Measurements from ENCODE around the gene DUS4L.

- TF ChIP-seq CTCF (IDR thresholded peaks at IDR 0.05) (no peak), POLR2A (IDR thresholded peaks at IDR 0.05) (no peak)
Observed at GRCh38 chr7:107600816-107601215, 37.0 kb downstream of the DUS4L start.

Measured in thyroid gland (tissue), 4 donors.